HG02938 (cell line): ENCODE data around the gene PATL2.
"Not testable (repeated sequence)": the region's sequence is repeated elsewhere in the genome, so short reads cannot be mapped to it uniquely, and the experiment has no call there.

Source experiments
- ATAC-seq: cut with Tn5 transposase; IDR thresholded peaks from one replicate; pipeline ENCODE4 v1.9.1; 2021; ENCODE audit warnings: mild to moderate bottlenecking, moderate library complexity; ENCODE audit not compliant: unreplicated experiment

The PATL2 gene

GRCh38 chr15:44654858-44655257, 56.3 kb downstream of the PATL2 start:
- no peak for ATAC-seq

GRCh38 chr15:44647637-44648036, 63.5 kb downstream of the PATL2 start:
- ATAC-seq = no peak

- no peak for ATAC-seq
Observed at GRCh38 chr15:44647036-44647435, 64.1 kb downstream of the PATL2 start.

GRCh38 chr15:44646460-44646859, 64.7 kb downstream of the PATL2 start:
- ATAC-seq = no peak

GRCh38 chr15:44641651-44642050, 69.5 kb downstream of the PATL2 start:
- no peak for ATAC-seq

- ATAC-seq = no peak
Observed at GRCh38 chr15:44636976-44637375, 74.1 kb downstream of the PATL2 start.

GRCh38 chr15:44633603-44634002, 77.5 kb downstream of the PATL2 start:
- ATAC-seq = no peak

- ATAC-seq = not testable (repeated sequence)
Observed at GRCh38 chr15:44625286-44625685, 85.8 kb downstream of the PATL2 start.

- no peak for ATAC-seq
Observed at GRCh38 chr15:44623178-44623577, 87.9 kb downstream of the PATL2 start.

- no peak for ATAC-seq
Observed at GRCh38 chr15:44620081-44620480, 91.0 kb downstream of the PATL2 start.

GRCh38 chr15:44616974-44617373, 94.1 kb downstream of the PATL2 start:
- ATAC-seq = no peak
